Left colon (tissue), 2 donors: ENCODE results near the gene AGAP1. TPM values are rescaled to one million over a fixed set of nuclear protein-coding genes. Genes with fewer than 3 reads are reported as not detected.

Source experiments
- ATAC-seq: fragments of 200-7000 bp; cut with Tn5 transposase; one replicate; pipeline ENCODE4 v1.9.1; 2020; ENCODE audit warnings: mild to moderate bottlenecking, moderate library complexity
- DNase-seq, 2 donors: peaks; one replicate each; pipeline ENCODE4 v3.0.0-alpha.2; 2020
- intact Hi-C, 2 donors: fragments of 100-400 bp; cut with DNase I in 1 of 2; cut with micrococcal nuclease in 1 of 2; formaldehyde crosslinking; loops; one replicate each; pipeline versions ENCODE4 v1.11.2 to v1.14.0; 2022; cut with DNase I, micrococcal nuclease
- total RNA-seq, 2 donors: library from RNA; stranded (reverse); fragmentation: NEBNext Ultra II Directional; extraction: Animal tissue kit (Norgen Biotek cat#: 25700); gene quantifications; one replicate each; pipeline ENCODE4 v1.2.1, GENCODE V29; 2021
- donor health status: DM: no; HTN: no; CAD: no.
- donor health status: DM: yes; HTN: yes; CAD: no.

The AGAP1 gene
- total RNA-seq, 2 donors from 2014 or later, result 61.3 to 78.5 TPM

GRCh38 chr2:235765181-235765820 is 271.5 kb downstream of the AGAP1 start:
- DNase-seq (peak in 1 of 2 donors; percentile 44), ATAC-seq (peak; percentile 7)
- intact Hi-C loops, result loop anchor here in 1 of 2 donors (5.0 to 10.0 kb wide), 2 partner anchors 417 to 1310 kb away; no protein-coding TSS in a partner anchor

GRCh38 chr2:235766278-235766677 is 272.4 kb downstream of the AGAP1 start:
- ATAC-seq, result peak; percentile 90
- DNase-seq, result peak in 1 of 2 donors; percentile 66
- intact Hi-C loops, result loop anchor here in 1 of 2 donors (5.0 to 10.0 kb wide), 2 partner anchors 416 to 1309 kb away; no protein-coding TSS in a partner anchor

- no peak for DNase-seq
- intact Hi-C loops, result loop anchor here in 1 of 2 donors (5.0 to 10.0 kb wide), 2 partner anchors 414 to 1306 kb away; no protein-coding TSS in a partner anchor
- ATAC-seq, result no peak
Observed at GRCh38 chr2:235768606-235769005, 274.8 kb downstream of the AGAP1 start.

- intact Hi-C loops, result loop anchor here in 1 of 2 donors (5.0 to 10.0 kb wide), 2 partner anchors 413 to 1306 kb away; no protein-coding TSS in a partner anchor
- DNase-seq (no peak), ATAC-seq (no peak)
Observed at GRCh38 chr2:235769046-235769445, 275.2 kb downstream of the AGAP1 start.

GRCh38 chr2:235770909-235771820 is 277.3 kb downstream of the AGAP1 start:
- no peak for DNase-seq
- ATAC-seq, result peak; percentile 5
- intact Hi-C loops, result loop anchor here in 1 of 2 donors (10.0 kb wide), 1 partner anchor 404 kb away; no protein-coding TSS in a partner anchor

GRCh38 chr2:235773188-235773928 is 279.5 kb downstream of the AGAP1 start:
- peak; percentile 56 for ATAC-seq
- DNase-seq, result no peak
- intact Hi-C loops, result loop anchor here in 1 of 2 donors (10.0 kb wide), 1 partner anchor 401 kb away; no protein-coding TSS in a partner anchor

- intact Hi-C loops, result loop anchor here in 1 of 2 donors (10.0 kb wide), 1 partner anchor 400 kb away; no protein-coding TSS in a partner anchor
- DNase-seq, result no peak
- ATAC-seq, result no peak
Observed at GRCh38 chr2:235774153-235774870, 280.5 kb downstream of the AGAP1 start.

- DNase-seq (no peak), ATAC-seq (no peak)
- intact Hi-C loops, result loop anchor here in 1 of 2 donors (10.0 kb wide), 1 partner anchor 398 kb away; no protein-coding TSS in a partner anchor
Observed at GRCh38 chr2:235776531-235776930, 282.7 kb downstream of the AGAP1 start.

- intact Hi-C loops, result loop anchor here in 1 of 2 donors (10.0 kb wide), 1 partner anchor 395 kb away; no protein-coding TSS in a partner anchor
- ATAC-seq (peak; percentile 92), DNase-seq (peak; percentile 49 to 87)
Observed at GRCh38 chr2:235779444-235779896, 285.6 kb downstream of the AGAP1 start.

GRCh38 chr2:235780401-235780800 is 286.6 kb downstream of the AGAP1 start:
- DNase-seq (no peak), ATAC-seq (no peak)
- intact Hi-C loops, result loop anchor here in 1 of 2 donors (5.0 kb wide), 1 partner anchor 402 kb away; no protein-coding TSS in a partner anchor

GRCh38 chr2:235781775-235782174 is 287.9 kb downstream of the AGAP1 start:
- no peak for ATAC-seq
- intact Hi-C loops, result loop anchor here in 1 of 2 donors (5.0 kb wide), 1 partner anchor 401 kb away; no protein-coding TSS in a partner anchor
- DNase-seq, result no peak

- ATAC-seq, result no peak
- intact Hi-C loops, result loop anchor here in 1 of 2 donors (5.0 kb wide), 1 partner anchor 398 kb away; no protein-coding TSS in a partner anchor
Observed at GRCh38 chr2:235784788-235785187, 290.9 kb downstream of the AGAP1 start.

GRCh38 chr2:235789552-235789951 is 295.7 kb downstream of the AGAP1 start:
- intact Hi-C loops, result no loop called here
- ATAC-seq (no peak), DNase-seq (no peak)

More at GRCh38 chr2:235784788-235785187, 290.9 kb downstream of the AGAP1 start:
- DNase-seq, result no peak

GRCh38 chr2:235793163-235793752 is 299.4 kb downstream of the AGAP1 start:
- intact Hi-C loops, result no loop called here
- ATAC-seq (peak; percentile 58), DNase-seq (no peak)

- ATAC-seq (no peak), DNase-seq (no peak)
- intact Hi-C loops, result no loop called here
Observed at GRCh38 chr2:235799281-235799680, 305.4 kb downstream of the AGAP1 start.

GRCh38 chr2:235802542-235802941 is 308.7 kb downstream of the AGAP1 start:
- ATAC-seq, result no peak
- intact Hi-C loops, result no loop called here
- DNase-seq, result no peak

GRCh38 chr2:235803028-235803427 is 309.2 kb downstream of the AGAP1 start:
- intact Hi-C loops, result no loop called here
- DNase-seq, result no peak
- no peak for ATAC-seq
